Measurements from ENCODE around the gene RNF214. TPM values are rescaled to one million over a fixed set of nuclear protein-coding genes. Genes with fewer than 3 reads are reported as not detected.
A peak's percentile ranks its signal among the peaks of the same experiment; 100 is the strongest.
"Not testable (repeated sequence)": the region's sequence is repeated elsewhere in the genome, so short reads cannot be mapped to it uniquely, and the experiment has no call there.

The RNF214 gene
- polyA plus RNA-seq (8.1 to 11.8 TPM (median 11.3 TPM) in 3 replicates), polyA minus RNA-seq (19.0 to 33.1 TPM (median 21.6 TPM) in 3 replicates)
- 25.3 TPM for polyA plus RNA-seq (2011; ENCODE audit: low read depth)
- 10.0 and 10.2 TPM in 2 replicates for polyA plus RNA-seq (2011; cell fraction: cytosol; rRNA removed)
- 16.0 and 16.9 TPM in 2 replicates for polyA plus RNA-seq (2011; cell fraction: nucleus; rRNA removed)
- 8.7 and 8.8 TPM in 2 replicates for polyA plus RNA-seq (2012; ENCODE audit: low replicate concordance)
- polyA minus RNA-seq (2011; cell fraction: cytosol; rRNA and poly(A)+ RNA removed): 9.0 TPM
- 11.7 and 14.7 TPM in 2 replicates for polyA minus RNA-seq (2011; cell fraction: nucleus; rRNA and poly(A)+ RNA removed)

DNA sequence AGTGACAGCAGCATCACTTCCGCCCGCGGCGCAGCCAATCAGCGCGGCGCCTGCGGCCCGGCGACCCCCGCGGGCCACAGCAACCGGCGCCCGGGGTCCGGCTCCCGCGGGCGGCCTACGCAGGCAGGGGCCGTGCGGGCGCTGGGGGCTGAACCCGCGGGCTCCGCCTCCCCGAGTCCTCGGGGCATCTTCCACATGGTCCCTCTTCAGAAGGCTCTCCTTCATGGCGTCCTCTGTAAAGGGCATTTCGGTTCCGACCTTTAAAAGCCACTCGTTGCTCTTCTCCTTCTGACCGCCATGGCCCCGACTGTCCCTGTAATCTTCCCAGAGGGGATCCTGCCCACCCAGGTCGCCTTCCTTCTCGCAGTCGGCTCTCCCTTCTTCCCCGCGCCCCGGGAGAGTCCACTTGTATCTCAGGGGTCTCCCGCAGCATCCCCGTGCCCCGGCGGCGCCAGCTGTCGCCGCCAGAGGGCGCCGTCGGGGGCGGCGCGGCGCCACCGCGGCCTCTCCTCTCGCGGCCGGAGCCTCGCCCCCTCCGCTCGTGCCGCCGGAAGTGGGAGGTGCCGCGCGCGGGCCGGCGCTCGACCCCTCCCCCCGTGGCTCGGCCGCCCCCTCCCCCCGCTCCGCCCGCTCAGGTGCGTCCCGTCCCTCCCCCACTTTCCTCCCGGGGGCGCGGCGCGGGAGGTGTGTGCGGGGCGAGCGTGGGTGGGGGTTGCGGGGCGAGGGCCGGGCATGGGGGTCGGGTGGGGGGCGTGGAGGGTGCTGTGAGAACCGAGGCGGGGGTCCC lies at the start of gene RNF214:
RNF214 (plus strand) TSS at position 580 of the 787 bp plus-strand sequence. CDS start 1,602 bp downstream, outside the sequence.
- H3K79me2 ChIP-seq (ENCODE audit: control insufficient read depth, insufficient read depth, low read length): peaks cover 43% of the 10 kb centered on the region
- TF ChIP-seq, protein P1, sequence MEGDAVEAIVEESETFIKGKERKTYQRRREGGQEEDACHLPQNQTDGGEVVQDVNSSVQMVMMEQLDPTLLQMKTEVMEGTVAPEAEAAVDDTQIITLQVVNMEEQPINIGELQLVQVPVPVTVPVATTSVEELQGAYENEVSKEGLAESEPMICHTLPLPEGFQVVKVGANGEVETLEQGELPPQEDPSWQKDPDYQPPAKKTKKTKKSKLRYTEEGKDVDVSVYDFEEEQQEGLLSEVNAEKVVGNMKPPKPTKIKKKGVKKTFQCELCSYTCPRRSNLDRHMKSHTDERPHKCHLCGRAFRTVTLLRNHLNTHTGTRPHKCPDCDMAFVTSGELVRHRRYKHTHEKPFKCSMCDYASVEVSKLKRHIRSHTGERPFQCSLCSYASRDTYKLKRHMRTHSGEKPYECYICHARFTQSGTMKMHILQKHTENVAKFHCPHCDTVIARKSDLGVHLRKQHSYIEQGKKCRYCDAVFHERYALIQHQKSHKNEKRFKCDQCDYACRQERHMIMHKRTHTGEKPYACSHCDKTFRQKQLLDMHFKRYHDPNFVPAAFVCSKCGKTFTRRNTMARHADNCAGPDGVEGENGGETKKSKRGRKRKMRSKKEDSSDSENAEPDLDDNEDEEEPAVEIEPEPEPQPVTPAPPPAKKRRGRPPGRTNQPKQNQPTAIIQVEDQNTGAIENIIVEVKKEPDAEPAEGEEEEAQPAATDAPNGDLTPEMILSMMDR (optimal IDR thresholded peaks at IDR 0.05 in 1 of 3, IDR thresholded peaks at IDR 0.05 in 1 of 3, conservative IDR thresholded peaks at IDR 0.05 in 1 of 3; ENCODE audit: extremely low read depth in 1 of 3, insufficient read depth in 2 of 3, low read length in 3 of 3): peak; percentile 73 to 77 (median 73)
- TF ChIP-seq EZH2 (IDR thresholded peaks at IDR 0.05; ENCODE audit: low read length): no peak
- H3K27me3 ChIP-seq (ENCODE audit: control insufficient read depth, extremely low read depth, insufficient read depth, low read length): no peaks in the 10 kb centered on the region
- H3K4me2 ChIP-seq (ENCODE audit: control insufficient read depth, extremely low read depth, insufficient read depth, low read depth, low read length): peak within 1 kb of the TSS; percentile 96
- peak within 1 kb of the TSS; percentile 83 for H3K9ac ChIP-seq (ENCODE audit: control insufficient read depth, extremely low read depth, insufficient read depth, low read length)
- dilution Hi-C loops (cut with MboI; ENCODE audit: extremely low pct_ligation_motif_present, low sequenced_read_pairs): no loop called here
- no peaks in the 10 kb centered on the region for H3K9me1 ChIP-seq (ENCODE audit: control insufficient read depth, extremely low read depth, insufficient read depth, low read length)
- peaks cover 20% of the 10 kb centered on the region for H3K4me1 ChIP-seq (ENCODE audit: control insufficient read depth, extremely low read depth, insufficient read depth, low read length)
- H2AFZ ChIP-seq (ENCODE audit: control insufficient read depth, low read length): peak within 1 kb of the TSS; percentile 99
- FAIRE-seq: no peak
- H3K27ac ChIP-seq (ENCODE audit: control insufficient read depth, insufficient read depth, low read length): peak within 1 kb of the TSS; percentile 86
- H3K4me3 ChIP-seq (ENCODE audit: control insufficient read depth in 2 of 3, extremely low read depth in 1 of 3, insufficient read depth in 2 of 3, low read depth in 1 of 3, low read length in 3 of 3): peak within 1 kb of the TSS; percentile 86 to 97 (median 92)
- peaks cover 17 to 22% of the 10 kb centered on the region in 2 experiments for H3K36me3 ChIP-seq (ENCODE audit: control insufficient read depth in 2 of 2, extremely low read depth in 1 of 2, insufficient read depth in 2 of 2, low read length in 2 of 2)
- no peak for DNase-seq (ENCODE audit: low read depth, low spot score)
- no peaks in the 10 kb centered on the region for H3K9me3 ChIP-seq (ENCODE audit: control insufficient read depth, low read depth, low read length)
- no peaks in the 10 kb centered on the region for H4K20me1 ChIP-seq (ENCODE audit: control insufficient read depth, extremely low read depth, insufficient read depth, low read length)

DNA sequence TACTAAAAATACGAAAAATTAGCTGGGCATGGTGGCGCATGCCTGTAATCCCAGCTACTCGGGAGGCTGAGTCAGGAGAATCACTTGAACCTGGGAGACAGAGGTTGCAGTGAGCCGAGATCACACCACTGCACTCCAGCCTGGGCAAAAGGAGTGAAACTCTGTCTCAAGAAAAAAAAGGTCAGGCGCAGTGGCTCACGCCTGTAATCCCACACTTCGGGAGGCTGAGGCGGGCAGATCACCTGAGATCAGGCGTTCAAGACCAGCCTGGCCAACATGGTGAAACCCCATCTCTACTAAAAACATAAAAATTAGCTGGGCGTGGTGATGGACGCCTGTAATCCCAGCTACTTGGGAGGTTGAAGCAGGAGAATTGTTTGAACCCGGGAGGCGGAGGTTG lies 49.3 kb upstream of the RNF214 start:
- DNase-seq (ENCODE audit: low read depth, low spot score); FAIRE-seq; dilution Hi-C loops (cut with MboI; ENCODE audit: extremely low pct_ligation_motif_present, low sequenced_read_pairs); H3K79me2 ChIP-seq (ENCODE audit: control insufficient read depth, insufficient read depth, low read length); H3K9me3 ChIP-seq (ENCODE audit: control insufficient read depth, low read depth, low read length); H3K9ac ChIP-seq (ENCODE audit: control insufficient read depth, extremely low read depth, insufficient read depth, low read length); H3K27ac ChIP-seq (ENCODE audit: control insufficient read depth, insufficient read depth, low read length); H3K9me1 ChIP-seq (ENCODE audit: control insufficient read depth, extremely low read depth, insufficient read depth, low read length); H3K4me3 ChIP-seq (ENCODE audit: control insufficient read depth in 2 of 3, extremely low read depth in 1 of 3, insufficient read depth in 2 of 3, low read depth in 1 of 3, low read length in 3 of 3); H4K20me1 ChIP-seq (ENCODE audit: control insufficient read depth, extremely low read depth, insufficient read depth, low read length); H2AFZ ChIP-seq (ENCODE audit: control insufficient read depth, low read length); H3K4me2 ChIP-seq (ENCODE audit: control insufficient read depth, extremely low read depth, insufficient read depth, low read depth, low read length); H3K27me3 ChIP-seq (ENCODE audit: control insufficient read depth, extremely low read depth, insufficient read depth, low read length): not testable (repeated sequence)
- Histone ChIP-seq H3K36me3 (ENCODE audit: control insufficient read depth in 2 of 2, extremely low read depth in 1 of 2, insufficient read depth in 2 of 2, low read length in 2 of 2) (peaks cover 9 to 11% of the 10 kb centered on the region in 2 experiments), H3K4me1 (ENCODE audit: control insufficient read depth, extremely low read depth, insufficient read depth, low read length) (peaks cover 16% of the 10 kb centered on the region)

All from keratinocyte (primary cell).